ELR (cell line): Measurements from ENCODE around the gene SCT.

ENCODE experiments used
- DNase-seq: peaks from one replicate; pipeline ENCODE4 v3.0.0-alpha.2; 2015; ENCODE audit warnings: low read depth

The SCT gene

DNA sequence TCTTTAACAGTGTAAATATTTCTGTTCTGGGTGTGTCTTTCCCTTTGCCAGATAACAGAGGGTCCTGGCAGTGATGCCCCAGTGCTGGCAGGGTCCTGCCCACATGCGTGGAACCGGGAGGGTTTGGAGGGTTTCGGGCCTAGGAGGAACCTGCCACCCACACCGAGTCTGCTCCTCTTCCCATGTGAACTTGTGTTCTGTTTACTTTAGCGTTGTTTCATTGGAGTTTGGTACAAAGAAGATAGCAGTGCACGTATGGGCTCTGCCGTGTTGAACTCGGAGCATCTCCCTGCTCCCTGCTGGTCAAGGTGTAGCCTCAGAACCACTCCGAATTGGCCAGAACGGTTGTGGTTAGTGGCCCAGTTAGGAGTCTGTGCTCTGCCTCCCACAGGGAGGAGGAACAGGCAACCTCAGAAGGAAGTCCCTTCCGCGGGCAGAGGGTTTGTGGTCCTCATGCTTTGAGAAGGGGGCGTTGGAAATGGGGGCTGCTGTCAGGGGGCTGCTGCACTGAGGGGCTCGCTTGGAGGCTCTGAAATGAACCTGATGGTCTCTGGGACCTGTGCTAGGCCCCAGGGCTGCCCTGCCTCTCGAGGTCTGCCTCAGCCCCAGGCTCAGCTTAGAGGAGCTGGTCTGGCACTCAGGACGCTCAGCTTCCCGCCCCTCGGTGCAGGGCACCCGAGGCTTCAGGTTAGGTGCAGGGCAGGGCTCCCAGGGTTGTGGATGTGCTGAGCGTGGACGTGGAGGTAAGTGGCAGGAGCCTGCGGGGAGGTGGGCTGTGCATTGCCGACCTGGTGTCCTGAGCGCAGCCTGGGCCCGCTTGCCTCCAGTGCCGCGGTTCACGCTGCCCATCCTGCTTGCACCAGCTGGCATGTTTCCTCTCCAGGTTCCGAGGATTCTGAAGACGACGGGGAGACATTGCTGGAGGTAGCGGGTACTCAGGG lies 40.3 kb downstream of the SCT start:
- no peak for DNase-seq

GRCh38 chr11:584287-584686 lies 42.7 kb downstream of the SCT start:
- no peak for DNase-seq

DNA sequence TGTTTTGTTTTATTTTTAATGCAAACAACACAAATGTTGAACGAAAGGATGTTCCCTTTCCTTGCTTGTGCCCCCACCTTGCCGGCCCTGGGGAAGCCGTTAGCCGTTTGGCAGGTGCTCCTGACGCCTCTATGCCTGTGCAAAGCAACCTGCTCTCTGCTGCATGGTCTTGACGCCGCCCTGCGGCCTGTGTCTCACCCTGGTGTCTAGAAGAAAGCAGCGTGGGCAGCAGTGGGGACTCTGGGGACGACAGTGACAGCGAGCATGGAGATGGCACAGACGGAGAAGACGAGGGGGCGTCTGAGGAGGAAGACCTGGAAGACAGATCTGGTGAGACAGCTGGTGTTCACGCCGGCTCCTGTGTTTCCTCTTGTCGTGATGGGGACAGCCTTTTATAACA lies 45.2 kb downstream of the SCT start:
- no peak for DNase-seq

DNA sequence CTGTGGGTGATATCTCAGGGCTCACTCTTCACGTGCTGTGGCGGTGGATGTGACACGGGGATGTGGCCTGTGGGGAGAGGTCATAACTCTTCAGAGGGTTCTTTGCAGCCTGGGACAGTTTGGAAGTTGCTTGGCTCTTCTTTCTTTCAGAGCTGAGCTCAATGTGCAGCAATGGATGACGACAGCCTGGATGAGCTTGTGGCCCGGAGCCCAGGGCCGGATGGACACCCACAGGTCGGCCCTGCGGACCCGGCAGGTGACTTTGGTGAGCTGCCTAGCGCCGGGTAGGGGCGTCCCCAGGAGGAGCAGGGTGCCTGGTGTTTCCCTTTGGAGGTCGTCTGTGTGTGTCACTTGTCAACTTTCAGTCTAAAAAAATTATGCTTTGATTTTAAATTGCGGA lies 45.6 kb downstream of the SCT start:
- DNase-seq = no peak

- no peak for DNase-seq
Observed at GRCh38 chr11:579830-580601, 47.0 kb downstream of the SCT start.

DNA sequence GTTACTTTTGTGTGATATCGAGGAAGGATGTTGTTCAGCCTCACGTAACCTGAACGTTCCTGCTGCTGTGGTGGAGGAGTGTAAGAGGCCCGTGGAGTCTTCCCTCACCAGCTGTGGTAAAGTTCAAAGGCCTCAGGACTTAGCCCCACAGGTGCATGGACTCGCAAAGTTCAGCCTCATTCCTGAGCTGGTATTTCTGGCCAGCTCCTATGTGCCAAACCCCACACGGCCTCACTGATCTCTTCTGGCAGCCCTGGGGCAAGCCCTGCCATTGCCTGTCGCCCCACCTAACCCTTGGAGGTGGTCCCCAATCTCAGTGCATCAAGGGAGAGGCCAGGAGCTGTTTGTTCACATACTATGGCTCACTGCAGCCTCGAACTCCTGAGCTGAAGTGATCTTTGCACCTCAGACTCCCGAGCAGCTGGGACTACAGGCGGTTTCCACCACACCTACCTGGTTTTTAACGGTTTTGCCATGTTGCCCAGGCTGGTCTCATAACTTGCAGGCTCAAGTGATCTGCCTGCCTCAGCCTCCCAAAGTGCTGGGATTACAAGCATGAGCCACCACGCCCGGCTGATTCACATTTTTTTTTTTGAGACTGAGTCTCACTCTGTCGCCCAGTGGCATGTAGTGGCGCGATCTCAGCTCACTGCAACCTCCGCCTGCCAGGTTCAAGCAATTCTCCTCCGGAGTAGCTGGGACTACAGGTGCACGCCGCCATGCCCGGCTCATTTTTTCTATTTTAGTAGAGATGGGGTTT lies 48.5 kb downstream of the SCT start:
- DNase-seq = no peak

DNA sequence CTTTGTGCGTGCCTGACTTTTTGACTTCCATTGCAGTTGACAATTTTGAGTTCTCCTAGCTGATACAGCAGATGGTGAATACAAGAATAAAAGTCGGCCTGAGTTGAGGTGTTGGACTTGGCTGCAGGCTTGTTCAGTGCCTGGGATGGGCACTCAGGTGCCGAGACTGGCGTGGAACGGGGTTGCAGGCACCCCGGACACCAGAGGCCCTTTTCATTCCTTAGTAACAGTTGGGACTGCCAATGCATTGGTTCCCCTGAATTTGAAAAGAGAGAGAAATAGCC lies 49.4 kb downstream of the SCT start:
- DNase-seq = no peak

- peak; percentile 21 for DNase-seq
Observed at GRCh38 chr11:576811-577610, 50.0 kb downstream of the SCT start.
